TTC549 (cell line): Measurements from ENCODE around the gene PHB1.
"Not testable (repeated sequence)": the region's sequence is repeated elsewhere in the genome, so short reads cannot be mapped to it uniquely, and the experiment has no call there.

Experiments used
- FAIRE-seq: peaks from 2 replicates; lab custom pipeline; 2012; peaks lifted over from hg19 to GRCh38; lab: Jason Lieb, UNC

PHB1 gene

DNA sequence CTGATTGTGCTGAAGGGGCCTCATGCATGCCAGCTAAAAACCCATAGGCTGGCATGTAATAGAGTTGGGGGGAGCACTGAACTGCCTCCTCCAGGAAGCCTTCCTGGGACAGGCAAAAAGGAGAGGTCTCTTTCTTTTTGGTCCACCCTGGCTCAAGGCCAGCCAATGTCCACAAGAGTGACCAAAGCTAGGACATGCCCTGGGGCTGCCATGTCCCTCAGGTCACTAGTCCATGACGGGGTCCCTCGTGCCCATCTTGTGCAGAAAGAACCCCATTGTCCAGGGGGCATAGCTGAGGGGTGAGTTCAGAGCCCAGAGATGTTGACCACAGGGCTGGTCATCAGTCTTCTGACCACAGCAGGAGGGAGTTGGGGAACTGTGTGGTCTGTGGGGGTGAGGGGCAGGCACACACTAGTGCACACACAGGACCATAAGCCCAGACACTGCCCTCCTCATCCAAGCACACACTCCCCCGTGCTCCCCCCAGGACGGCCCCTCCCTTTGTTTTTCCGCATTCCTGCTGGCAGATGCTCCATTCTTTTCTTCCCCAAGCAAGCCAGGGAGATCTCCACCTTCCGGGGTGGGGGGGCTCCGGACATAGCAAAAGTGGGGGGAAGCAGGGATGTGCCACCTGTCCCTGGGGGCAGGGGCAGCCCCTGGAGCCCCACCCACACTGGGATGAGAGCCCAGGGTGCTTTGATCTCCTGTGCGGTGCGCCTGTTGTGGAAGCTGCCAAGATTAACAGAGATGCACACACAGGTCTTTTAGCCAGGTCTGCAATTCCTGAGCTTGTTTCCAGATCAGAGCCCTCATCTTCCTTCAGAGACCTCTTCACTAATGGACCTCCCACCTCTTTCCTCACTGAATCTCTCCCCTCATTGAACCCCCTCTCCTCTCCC is 25.2 kb upstream of the PHB1 start:
- no peak for FAIRE-seq

DNA sequence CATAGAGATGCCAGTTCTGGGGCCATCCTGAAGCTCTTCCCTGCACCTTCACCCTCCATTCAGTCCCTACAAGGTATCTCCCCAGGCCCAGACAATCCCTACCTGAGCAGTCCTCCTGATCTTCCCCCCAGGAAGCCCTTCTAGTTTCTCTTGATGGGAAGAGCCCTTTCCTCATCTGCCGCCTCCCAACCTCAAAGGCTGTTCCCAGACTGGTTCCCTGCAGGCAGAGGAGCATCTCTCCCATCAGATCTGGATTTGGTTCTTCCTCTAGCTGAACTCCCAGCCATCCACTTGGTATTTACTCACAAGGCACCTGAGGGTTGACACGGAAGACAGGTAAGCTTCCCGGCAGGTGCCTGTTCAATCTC is 24.6 kb upstream of the PHB1 start:
- no peak for FAIRE-seq

DNA sequence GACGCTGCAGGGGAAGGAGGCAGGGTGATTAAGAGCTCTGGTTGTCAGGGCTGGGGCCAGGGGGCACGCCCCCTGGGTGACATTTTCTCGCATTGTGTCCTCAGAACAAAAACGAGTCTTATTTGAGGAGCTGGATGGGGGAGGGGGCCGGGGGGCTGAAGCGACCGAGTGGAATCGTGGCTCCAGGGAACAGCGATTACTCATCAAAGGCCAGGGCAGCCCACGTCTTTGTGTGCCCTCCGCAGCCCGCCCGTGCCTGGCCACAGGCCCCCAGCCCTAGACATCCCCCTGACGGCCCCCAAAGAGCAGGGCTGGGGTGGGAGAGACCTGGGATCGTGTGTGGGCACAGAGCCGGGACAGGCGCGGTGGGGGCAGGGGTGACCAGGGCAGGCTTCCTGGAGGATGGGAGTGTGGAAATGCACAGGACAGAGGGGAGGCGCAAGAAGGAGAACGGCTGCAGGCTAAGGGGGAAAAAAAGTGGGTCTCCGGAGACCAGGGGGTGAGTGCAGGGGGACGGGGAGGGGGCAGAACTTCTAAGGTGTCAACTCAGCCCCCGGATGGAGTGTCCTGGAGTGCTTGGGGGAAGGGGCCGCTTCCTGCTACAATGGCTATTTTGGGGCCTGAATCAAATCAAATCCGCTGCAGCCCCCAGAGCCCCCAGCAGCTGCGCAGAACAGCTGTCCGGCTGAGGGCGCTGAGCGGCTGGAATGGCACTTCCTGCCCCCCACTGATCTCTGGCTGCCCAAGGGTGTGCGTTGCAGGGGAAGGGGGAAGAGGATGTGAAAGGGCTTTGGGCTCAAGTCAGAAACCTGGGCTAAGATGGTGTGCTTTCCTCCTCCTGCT is 24.0 kb upstream of the PHB1 start:
- FAIRE-seq, result no peak

DNA sequence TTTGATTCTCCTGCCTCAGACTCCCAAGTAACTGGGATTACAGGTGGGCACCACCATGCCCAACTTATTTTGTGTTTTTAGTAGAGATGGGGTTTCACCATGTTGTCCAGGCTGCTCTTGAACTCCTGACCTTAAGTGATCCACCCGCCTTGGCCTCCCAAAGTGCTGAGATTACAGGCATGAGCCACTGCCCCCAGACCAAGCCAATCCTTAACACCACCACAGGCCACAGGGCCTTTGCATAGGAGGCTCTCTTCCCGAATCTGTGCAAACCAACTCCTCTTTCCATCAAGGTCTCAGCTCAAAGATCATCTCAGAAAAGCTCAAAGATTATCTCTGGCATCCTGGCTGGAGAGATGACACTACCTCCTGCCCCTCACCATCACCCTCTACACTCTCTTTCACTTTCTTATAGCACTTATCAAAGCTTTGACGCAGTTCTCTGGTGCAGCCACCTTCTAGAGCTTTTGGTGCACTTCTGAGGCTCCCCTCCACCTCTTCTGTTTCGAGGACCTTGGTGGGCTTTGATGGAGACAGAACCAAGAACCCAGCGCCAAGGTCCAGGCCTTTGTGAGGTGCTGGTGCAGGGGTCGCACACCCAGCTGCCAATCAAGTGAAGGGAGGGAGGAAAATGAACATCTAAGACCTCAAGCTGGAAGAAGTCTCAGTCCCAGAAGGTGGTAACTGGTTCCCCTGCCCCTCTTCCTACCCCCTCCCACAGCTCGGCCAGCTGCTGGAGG is 23.2 kb upstream of the PHB1 start:
- no peak for FAIRE-seq

DNA sequence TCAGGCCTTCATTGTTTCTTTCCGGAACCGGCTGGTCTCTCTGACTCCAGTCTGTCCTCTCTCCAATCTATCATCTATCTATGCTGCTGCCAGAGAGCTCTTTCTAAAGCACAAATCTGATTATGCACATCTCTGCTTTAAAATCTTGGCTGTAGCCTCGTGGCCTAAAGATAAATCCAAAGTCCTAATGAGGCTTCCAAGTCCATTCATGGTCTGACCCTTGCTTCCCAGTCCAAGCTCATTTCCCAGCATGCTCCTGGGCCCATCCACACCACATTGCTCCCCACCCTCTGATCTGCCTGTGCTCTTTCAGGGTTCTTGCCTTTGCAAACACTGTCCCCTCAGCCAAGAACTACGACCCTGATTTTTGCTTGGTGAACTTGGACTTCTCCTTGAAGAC is 21.5 kb upstream of the PHB1 start:
- no peak for FAIRE-seq

DNA sequence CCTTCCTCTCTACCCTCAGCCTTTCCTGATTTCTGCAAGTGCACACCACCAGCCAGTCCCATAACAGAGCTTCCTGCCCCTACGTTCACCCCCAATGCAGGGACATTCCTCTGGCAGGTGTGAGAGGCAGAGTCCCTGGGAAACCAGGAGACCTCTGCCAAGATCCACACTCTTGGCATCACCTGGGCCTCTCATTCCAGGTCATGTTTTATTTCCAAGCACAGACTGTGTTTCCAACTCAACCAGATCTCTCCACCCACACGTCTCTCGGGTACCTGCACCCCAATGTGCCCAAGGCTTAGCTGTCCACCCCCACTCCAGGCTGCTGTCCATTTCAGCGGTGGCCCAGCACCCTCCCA is 21.0 kb upstream of the PHB1 start:
- no peak for FAIRE-seq

DNA sequence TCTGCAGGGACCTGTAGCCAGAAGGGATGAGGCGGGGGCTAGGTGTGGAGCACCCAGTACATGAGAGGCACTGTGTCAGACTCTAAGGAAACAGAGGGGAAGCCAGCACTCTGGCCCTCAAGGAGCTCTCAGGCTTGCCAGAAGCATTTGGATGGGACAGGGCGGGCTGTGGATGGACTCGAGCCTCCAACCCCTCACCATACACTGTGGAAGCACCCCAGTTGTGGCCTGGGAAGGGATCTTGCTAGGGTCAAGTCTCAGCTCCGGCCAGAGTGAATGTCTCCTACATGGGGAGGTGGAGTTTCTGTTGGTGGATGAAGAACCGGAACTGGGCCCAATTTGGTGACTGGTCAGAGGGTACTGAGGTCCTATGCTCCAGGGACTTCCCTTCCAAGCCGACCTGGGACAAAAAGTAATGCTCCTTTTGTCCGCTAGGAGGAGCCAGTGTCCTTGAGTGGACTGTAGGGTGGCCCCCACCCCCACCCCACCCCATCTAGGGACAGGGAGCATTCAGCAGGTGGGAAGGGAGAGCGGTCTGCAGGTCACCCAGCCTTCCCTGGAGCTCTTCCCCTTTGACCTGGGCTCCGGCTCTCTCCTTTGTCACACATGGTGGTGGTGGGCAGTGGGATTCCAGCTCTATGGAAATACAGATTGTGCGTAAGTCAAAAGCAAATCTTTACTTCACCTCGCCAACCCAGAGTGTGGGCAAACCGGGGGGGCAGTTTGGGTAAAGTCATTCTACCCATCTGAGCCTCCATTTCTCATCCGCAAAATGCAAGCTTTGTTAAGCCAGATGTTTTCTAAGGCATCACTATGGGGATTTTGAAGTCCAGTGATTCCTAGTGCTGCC is 20.4 kb upstream of the PHB1 start:
- no peak for FAIRE-seq

DNA sequence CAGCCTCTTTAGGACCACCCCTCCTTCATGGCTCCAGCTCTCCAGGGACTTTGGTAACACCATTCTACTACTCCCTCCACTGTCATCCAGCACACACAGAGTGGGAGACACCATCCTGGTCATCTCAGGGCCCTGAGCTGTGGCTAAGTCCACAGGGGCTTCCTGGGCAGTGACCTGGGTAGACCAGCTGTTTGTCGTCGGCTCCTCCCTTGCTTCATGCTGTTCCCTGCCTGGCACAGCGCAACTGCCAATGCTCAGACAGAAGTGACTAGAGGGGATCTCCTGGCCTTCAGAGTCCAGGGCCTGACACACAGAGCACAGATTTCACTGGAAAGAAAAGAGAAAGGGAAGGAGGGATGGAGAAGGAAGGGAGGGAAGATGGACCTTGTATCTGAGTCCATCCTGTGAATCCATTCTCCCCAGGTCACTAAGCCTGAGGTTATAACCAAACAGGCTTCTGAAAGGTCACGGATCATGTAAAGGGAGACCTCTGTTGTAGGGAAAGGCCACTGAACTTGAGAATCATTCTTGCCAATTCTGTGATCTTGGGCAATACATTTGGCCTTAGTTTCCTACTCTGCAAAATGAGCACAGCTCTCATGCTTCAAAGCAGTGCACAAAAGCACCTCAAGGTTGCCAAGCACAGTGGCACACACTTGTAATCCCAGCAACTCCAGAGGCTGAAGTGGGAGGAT is 18.5 kb upstream of the PHB1 start:
- FAIRE-seq, result no peak

DNA sequence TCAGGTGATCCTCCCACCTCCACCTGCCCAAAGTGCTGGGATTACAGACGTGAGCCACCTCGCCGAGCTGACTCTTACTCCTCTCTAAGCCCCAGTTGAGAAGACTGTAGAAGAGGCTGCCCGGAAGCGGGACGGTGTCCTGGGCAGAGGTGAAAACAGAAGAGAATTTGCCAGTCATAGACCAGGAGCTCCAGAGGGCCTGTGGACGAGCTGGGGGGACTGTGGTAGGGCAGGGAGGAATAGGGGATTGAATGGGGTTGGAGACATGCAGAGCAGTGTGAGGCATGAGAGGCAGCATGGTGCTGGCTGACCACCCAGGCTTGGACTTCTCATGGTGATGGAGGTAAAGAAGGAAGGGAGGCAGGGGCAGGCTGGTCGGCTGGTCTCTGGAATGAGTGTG is 17.1 kb upstream of the PHB1 start:
- FAIRE-seq, result no peak

DNA sequence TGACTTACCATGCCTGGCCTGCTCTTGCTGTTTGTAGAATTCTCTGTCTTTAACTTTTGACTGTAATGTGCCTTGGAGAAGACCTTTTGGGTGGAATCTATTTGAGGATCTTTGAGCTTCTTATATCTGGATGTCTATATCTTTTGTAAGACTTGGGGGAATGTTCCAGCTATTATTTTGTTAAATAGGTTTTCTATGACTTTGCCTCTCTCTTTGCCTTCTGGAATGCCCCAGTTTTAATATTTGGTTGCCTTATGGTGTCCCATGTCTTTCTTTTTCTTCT is 10.3 kb upstream of the PHB1 start:
- no peak for FAIRE-seq

DNA sequence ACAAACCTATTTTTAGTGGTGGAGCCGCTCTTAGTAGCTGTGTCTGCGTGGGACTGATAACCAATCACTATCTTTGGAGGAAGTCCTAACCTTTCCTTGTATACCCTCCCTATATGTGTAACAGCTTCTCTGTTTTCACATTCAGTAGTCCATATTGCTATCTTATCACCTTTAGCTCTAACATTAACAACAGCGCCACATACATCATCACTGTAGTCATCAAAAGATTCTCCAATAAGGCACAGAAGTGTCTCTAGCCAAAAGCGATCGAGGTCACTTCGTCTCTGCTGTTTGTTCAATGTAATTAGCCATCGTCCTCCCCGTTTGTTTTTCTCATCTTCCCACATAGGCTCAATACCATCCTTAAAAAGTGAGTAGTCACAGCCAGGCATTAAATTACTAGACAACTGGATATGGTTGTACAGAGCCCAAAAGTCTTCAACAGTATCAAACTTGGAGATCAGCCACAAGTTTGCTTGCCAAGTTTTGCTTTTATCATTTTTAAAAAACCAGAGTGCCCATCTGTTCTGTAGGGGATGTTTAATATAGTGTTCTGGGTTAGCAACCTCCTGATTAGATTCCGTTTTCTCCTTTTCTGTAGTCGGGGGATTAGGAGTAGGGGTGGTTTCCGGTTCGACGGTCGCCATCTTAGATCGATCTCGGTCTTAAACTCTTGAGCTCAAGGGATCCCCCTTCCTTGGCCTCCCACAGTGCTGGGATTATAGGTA is 9.8 kb upstream of the PHB1 start:
- not testable (repeated sequence) for FAIRE-seq

DNA sequence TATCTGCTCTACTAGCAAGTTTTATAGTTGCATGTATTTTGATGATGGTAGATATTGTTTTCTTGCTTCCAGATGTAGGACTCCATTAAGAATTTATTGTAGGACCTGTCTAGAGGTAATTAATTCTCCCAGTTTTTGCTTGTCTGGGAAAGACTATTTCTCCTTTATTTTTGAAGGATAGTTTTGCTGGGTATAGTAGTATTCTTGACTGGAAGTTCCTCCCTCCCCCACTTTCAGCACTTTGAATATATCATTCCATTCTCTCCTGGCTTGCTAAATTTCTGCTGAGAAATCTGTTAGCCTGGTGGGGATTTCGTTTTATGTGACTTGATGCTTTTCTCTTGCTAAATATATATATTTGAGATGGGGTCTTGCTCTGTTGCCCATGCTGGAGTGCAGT is 8.0 kb upstream of the PHB1 start:
- FAIRE-seq, result no peak

DNA sequence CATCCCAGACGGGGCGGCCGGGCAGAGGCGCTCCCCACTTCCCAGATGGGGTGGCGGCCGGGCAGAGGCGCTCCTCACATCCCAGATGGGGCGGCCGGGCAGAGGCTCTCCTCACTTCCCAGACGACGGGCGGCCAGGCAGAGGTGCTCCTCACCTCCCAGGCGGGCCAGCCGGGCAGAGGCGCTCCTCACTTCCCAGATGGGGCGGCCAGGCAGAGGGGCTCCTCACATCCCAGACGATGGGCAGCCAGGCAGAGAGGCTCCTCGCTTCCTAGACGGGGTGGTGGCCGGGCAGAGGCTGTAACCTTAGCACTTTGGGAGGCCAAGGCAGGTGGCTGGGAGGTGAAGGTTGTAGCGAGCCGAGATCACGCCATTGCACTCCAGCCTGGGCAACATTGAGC is 5.1 kb upstream of the PHB1 start:
- FAIRE-seq, result not testable (repeated sequence)

DNA sequence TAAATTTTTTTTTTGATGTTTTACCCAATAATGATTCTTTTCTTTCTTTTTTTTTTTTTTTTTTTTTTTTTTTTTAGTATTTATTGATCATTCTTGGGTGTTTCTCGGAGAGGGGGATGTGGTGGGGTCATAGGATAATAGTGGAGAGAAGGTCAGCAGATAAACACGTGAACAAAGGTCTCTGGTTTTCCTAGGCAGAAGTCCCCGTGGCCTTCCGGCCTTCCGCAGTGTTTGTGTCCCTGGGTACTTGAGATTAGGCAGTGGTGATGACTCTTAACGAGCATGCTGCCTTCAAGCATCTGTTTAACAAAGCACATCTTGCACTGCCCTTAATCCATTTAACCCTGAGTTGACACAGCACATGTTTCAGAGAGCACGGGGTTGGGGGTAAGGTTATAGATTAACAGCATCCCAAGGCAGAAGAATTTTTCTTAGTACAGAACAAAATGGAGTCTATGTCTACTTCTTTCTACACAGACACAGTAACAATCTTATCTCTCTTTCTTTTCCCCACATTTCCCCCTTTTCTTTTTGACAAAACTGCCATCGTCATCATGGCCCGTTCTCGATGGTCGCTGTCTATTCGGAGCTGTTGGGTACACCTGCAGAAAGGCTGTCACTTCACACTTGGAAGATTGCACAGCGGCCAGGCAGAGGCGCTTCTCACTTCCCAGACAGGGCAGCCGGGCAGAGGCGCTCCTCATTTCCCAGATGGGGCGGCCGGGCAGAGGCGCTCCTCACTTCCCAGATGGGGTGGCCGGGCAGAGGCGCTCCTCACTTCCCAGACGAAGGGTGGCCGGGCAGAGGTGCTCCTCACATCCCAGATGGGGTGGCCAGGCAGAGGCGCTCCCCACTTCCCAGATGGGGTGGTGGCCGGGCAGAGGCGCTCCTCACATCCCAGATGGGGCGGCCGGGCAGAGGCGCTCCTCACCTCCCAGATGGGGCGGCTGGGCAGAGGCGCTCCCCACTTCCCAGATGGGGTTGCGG is 4.4 kb upstream of the PHB1 start:
- FAIRE-seq, result not testable (repeated sequence)

DNA sequence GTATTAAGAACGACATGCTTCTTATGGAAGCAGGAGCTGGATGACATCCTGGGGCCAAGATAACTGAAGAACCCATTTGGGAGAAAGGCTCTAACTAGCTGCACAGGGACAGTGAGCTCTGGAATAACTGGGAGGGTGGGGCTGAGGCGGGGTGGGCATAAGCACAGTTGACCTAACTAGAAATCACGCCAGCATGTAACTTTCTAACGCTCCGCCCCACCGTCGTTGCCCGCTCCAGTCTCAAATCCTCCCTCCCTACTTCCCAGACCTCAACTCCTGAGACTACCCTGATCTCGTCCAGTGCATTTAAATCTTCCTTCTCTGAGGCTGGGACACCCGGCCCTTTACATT is 436 bp downstream of the PHB1 start:
- no peak for FAIRE-seq

DNA sequence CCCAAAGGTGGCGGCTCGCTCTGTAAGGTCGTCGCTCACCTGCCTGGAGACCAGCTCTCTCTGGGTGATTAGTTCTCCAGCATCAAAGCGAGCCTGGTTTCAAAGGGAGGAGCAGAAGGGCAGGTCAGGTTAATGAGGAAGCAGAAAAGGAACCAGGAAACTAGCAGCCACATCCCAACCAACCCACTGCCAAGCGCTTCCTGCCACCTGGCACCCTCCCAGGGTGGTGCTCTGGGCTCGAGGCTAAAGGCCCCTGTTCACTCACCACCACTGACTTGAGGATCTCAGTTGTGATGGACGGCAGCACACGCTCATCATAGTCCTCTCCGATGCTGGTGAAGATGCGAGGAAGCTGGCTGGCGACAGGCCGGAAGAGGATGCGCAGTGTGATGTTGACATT is 5.6 kb downstream of the PHB1 start:
- FAIRE-seq, result no peak

DNA sequence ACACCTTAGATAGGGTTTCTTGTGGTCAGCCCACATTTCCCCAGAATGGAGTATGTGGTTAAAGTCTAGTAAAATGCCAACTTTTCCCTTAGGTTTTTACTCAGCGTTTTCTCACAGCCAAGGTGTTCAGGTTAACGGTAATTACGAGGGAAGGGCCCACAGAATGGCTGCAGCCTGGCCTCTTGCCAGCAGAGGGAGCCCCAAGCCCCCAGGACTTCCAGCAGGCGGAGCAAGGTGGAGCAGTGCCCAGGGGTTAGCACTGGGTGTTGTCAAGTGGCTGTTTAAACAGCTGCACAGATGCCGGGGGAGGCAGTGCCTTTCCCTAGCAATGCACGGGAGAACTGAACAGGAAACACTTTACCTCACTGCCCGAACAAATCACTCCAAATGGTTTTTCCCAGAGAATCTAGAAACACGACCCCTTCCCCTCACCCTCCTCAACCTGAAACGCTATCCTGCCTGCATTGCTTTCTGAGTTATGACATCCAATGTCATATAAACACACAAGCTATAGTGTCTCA is 6.6 kb downstream of the PHB1 start:
- no peak for FAIRE-seq

DNA sequence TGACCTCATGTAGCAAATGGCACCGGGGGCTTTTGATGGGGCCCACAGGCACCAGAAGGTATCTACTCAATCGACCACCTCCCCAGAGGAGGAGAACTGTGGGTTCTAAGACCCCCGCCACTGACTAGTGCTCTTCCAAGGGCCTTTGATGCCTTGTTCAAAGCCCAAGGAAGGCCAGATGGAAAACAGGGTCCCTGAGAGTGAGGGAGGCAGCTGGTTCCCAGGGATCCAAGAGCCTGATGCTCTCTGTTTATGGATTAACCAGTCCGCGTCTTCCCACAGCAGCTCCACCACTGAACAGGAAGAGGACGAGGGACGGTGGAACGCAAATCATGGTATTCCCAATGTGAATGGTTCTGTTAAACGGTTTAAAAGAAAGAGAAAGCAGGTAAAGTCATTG is 7.6 kb downstream of the PHB1 start:
- FAIRE-seq, result no peak

DNA sequence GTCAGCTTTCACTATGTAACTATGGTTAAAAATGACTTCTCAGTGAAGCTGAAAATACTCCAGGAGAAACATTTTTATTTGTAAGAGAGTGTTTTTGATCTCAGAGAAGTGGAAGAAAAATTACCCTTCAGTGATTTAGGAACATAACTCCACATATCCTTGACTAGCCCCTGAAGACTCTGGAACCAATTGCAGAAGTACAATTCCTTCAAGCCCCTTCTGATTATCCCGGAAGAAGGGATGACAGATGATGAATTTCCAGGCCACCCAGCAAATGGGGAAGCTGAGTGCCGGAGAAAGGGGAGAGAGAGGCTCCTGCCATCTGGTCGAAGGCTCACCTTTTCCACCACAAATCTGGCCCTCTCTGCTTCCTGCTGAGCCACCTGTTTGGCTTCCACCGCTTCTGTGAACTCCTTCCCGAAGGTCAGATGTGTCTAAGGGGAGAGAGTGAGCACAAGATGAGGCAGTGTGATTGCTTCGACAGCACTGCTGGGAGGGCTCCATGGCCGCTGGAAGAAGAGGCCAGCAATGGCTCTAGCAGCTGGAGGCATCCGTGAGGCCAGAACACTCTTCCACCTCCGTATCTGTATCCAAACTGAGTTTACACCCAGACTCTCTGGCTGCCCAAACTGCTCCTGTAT is 8.1 kb downstream of the PHB1 start:
- FAIRE-seq, result no peak
